HT-29 (cell line): Measurements from ENCODE around the gene FAM83F. TPM values are rescaled to one million over a fixed set of nuclear protein-coding genes. Genes with fewer than 3 reads are reported as not detected.

Experiments
- DNase-seq: peaks from one replicate; pipeline ENCODE4 v3.0.0-alpha.2; 2015; ENCODE audit warnings: low spot score
- total RNA-seq: library from RNA; depleted of rRNA; stranded (reverse); fragments of >200 nt; shearing (Covaris generic); gene quantifications from 2 replicates; pipeline ENCODE4 v1.2.3, GENCODE V29; 2014

FAM83F gene
- total RNA-seq, 1 experiment from 2014 or later, result 6.0 TPM

- DNase-seq, result no peak
These were observed 39.0 kb downstream of the FAM83F start for GRCh38 chr22:40033586-40034380.

- no peak for DNase-seq
These were observed 40.6 kb downstream of the FAM83F start for GRCh38 chr22:40035351-40035750.

- DNase-seq, result no peak
These were observed 41.4 kb downstream of the FAM83F start for GRCh38 chr22:40036126-40036525.

- peak; percentile 64 for DNase-seq
These were observed 42.0 kb downstream of the FAM83F start for GRCh38 chr22:40036591-40037225.

DNA sequence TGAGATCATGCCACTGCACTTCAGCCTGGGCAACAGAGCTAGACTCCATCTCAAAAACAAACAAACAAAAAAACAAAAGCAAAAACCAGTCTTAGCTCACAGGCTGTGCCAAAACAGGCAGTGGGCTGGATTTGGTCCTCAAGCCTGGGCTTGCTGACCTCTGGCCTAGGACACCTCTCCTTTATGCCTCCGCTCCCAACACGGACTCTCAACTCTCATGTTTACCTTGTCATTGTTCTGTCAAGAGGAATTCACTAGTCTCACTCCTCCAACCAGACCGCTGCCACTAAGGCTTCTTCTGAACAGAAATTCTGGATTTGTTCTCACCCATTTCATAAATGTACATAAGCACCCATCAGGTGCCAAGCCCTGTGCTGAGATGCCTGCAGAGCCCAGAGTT lies 42.6 kb downstream of the FAM83F start:
- no peak for DNase-seq

DNA sequence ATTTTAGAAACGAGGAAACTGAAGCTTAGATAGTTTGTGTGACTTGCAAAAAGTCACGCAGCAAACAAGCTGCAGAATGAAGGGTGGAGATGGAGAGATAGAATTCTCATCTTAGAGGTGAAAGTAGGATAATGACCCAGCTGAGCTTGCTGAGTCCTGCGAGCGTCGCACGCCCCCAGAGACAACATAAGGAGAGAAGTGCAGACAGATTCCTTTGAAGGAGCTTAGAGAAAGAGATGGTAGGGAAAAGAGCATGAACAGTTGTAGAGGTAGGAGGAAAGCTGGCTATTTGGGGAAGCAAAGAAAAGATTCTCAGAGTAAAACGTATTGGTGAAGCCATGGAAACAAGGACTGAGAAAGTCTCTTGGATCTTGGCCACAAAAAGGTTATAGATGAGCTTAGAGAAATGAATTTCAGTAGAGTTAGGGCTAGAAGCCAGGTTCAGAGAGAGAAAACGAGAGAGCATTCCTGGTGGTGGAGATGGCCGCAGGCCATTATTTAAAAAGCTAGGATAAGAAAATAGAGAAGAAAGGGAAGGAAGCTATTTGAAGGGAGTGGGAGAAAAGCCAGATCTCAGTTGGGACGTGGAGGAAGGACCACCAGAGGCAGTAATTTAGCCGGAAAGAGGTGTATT lies 44.8 kb downstream of the FAM83F start:
- DNase-seq, result no peak

DNA sequence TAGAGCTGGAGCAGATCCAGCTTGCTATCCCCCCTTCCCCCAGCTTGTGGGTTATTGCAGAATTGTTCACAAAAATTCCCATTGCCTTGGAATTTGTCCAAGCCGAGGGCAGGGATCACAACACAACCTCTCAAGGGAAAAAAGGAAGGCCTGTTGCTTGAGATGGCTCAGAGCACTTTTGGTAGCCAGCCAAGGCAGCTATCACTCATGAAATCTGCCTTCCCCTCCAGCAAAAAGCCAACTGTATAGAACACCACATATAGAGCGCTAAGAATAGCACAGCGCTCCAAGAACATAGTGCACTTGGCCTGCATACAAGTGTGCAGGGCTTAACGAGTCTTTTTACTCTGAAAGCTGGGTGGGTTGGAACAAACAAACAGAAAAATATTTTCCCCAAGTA lies 46.2 kb downstream of the FAM83F start:
- no peak for DNase-seq

DNA sequence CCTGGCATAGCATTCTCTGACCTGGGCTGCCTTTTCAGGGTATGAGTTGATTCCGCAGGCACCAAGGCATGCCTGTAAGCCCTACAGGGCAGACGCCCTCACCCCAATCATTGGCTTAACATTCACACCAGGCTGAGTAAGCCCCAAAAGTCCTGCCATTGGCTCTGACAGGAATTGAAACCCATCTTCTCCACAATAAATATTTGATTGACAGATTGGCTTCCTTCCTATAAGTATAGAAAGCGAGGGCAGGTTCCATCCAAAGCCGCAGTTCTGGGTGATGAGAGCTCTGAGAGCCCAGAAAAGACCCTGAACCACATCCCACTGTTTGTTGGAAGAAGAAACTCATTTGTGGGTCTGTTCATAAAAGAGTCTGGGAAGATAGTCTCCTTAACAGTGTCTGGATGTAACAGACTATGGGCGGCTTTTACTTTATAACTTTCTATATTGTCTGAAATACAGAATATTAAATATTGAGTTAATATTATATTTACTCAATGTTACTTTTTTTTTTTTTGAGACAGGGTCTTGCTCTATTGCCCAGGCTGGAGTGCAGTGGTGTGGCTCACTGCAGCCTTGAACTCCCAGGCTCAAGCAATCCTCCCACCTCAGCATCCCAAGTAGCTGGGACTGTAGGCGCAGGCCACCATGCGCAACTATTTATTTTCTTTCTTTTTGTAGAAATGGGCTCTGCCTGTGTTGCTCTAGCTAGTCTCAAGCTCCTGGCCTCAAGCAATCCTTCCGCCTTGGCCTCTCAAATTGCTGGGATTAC lies 46.8 kb downstream of the FAM83F start:
- no peak for DNase-seq

GRCh38 chr22:40042312-40042711 lies 47.6 kb downstream of the FAM83F start:
- no peak for DNase-seq

GRCh38 chr22:40043081-40043480 lies 48.3 kb downstream of the FAM83F start:
- DNase-seq, result no peak

- no peak for DNase-seq
These were observed 49.0 kb downstream of the FAM83F start for GRCh38 chr22:40043793-40044101.

DNA sequence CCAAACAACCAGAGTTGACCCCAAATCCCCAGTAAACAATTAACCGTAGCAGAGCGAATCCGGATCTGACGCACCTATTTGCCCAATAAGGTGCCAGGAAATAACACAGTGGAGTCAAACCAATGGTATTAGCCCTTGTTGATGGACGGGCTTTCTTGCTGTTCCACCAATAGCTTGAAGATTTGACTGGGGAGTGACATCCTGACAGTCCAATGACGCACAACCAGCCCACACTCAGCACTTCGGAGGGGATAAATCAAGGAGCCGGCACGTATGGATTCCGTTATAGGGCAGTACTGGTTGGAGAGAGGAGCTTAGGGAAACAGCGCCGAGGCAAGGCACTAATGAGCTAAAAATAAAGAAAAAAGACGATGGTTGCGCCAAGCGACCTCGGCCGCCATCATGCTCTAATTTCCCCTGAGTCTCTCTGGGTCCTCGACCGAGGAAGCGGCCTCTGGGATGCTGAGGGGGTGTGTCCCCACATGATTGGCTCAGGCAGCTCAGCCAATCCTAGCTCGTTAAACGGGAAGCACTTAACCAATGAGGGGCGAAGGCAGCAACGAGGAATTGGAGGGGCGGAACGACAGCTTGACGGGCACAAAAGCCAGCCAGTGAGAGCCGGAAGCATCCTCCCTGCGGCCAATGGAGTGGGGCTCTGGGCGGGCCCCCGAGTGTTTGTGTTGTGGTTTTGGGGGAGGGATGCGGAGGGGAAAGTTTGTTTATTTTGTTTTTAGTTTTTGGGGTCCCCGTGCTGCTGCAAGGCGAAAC lies 49.5 kb downstream of the FAM83F start:
- DNase-seq, result peak; percentile 95

DNA sequence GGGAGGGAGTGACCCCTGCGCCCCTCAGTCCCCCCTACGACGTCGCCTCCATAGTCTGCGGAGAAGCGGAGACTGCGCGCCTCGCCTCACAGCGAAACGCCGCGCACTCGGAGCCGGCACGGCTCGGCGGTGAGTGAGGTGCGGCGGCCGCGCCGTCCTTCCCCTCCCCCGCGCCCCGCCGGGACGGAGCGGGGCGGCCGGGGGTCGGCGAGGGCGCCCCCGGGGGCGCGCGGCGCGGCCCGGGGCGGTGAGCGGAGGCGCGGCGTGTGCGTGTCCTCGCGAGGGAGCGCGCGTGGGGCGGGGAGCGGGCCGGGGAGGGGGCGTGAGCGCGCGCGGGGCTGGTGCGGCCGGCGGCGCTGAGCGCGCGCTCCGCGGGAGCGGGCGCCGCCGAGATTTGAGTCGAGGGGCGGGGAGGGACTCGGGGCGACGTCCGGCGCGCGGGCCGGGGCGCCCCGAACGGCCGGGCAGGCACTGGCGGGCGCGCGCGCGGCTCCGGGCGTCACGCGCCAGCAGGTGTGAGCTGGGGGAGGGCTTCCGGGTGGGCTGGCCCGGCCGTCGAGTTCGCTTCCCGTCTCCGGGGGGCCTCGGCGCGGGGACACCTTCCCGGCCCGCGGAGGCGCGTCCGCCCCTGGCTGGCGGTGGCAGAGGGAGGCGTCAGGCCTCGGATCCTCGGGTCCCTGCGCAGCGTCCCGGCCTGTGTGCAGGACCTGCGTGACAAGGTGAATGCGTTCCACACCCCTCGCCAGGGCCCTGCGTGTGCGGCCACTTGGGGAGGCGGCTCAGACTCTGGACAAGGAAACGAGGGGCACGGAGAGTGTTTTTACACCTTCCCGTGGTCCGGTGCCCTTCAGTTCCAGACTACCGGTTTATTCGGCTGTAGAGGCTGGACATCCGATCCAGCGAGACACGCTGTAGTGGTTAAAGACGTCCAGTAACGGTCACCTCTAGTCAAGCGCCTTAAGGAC lies 50.4 kb downstream of the FAM83F start:
- peak; percentile 28 for DNase-seq

- DNase-seq, result no peak
These were observed 51.4 kb downstream of the FAM83F start for GRCh38 chr22:40046126-40046525.

DNA sequence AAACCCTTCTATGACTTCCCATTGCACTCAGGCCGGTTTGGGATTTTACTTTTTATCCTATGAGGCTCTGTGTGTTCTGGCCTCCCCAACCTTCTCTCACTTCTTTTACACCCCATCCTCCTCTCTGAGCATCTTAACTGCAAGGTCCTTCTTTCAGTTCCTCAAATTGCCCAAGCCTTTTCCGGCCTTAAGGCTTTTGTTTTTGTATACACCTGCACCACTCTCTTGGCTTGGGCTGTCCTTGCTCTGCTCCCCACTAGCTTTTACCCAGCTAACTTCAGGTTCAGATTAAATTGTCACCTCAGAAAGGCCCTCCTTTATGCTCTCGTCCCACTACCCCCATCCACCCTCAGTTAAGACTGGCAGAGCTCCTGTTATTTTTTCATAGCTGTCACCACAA lies 55.5 kb downstream of the FAM83F start:
- no peak for DNase-seq

DNA sequence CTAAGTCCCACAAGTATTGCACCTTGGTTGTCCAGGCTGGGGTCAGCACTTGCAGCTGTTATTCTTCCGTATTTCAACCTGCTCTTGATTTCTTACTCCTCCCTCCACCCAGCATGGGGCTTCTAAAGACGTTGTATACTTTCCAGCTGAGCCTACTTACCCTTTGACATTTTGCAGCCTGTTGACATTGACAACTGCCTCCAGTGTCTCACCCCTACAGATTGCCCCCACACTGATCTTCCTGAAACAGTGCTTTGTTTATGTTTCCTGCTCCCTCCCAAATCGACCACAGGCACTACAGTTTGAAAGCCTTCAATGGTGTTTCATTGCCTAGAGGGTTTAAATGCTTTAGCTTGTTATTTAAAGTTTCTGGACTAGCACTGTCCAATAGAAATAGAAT lies 56.6 kb downstream of the FAM83F start:
- DNase-seq, result no peak

DNA sequence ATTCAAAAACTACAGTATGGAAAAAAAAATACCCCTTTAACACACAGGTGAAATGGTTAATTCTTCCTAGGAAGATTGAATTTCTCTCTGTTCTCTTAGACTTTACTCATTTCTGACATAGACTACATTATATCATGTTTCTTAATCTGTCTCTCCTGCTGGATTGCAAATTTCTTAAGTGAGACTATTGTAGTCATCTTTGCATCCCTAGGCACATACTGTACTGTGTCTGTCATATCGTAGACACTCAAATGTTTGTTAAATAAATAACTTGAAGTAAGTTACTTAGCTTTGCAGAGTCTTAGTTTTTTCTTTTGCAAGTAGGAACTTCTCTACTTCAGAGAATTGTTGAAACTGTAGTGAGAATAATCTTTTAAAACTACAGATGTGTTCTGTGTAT lies 58.7 kb downstream of the FAM83F start:
- DNase-seq, result no peak

DNA sequence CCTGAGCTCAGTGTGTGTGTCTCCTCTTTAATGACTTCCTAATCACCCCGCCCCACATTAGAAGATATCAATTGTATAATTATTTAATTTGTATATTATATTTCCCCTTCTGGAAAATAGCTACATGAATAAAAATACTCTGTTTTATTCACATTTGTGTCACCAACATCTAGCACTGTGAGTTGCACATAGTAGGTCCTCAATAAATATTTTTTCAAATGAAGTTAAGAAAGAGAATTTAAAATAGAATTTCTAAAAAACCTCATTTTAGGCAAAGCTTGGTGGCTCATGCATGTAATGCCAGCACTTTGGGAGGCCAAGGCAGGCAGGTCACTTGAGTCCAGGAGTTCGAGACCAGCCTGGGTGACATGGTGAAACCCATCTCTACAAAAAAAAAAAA lies 59.7 kb downstream of the FAM83F start:
- DNase-seq, result no peak

- DNase-seq, result peak; percentile 31
These were observed 60.6 kb downstream of the FAM83F start for GRCh38 chr22:40055143-40055883.

- DNase-seq, result no peak
These were observed 61.4 kb downstream of the FAM83F start for GRCh38 chr22:40056154-40056553.
